ENCODE results near the gene SF3A2.
A peak's percentile ranks its signal among the peaks of the same experiment; 100 is the strongest.

SF3A2 gene

DNA sequence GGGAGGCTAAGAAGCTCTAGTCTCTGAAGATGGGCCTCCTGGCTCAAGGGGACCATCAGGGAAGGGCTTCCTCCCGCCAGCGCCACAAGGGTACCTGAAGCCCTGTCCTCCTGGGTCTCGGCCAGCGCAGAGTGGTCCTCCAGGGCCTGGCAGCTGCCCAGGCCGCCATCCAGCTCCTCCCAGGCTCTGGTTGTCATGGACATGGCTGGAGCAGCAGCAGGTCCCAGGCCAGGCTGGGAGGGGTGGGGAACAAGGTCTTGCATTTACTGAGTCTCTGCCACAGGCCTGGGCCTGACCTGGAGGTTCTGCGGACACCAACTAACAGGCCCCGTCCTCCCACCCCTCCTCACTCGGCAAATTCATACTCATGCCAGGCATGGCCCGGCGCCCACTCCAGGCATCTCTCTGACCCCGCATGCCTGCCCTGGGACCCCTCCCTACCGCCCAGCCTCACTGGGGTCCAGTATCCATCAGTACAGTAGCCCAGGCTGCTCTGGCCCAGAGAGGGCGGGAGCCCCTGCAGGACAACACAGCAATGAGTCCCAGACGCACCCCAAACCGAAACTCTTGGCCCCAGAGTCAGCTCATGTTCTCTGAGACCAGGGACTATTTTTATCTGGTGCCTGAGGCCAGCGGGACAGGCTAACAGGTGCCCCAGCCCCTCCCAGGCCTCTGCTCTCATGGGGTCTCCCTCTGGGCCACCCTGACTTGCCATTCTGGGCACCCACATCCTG is 18.7 kb downstream of the SF3A2 start:
- DNase-seq: no peak

DNA sequence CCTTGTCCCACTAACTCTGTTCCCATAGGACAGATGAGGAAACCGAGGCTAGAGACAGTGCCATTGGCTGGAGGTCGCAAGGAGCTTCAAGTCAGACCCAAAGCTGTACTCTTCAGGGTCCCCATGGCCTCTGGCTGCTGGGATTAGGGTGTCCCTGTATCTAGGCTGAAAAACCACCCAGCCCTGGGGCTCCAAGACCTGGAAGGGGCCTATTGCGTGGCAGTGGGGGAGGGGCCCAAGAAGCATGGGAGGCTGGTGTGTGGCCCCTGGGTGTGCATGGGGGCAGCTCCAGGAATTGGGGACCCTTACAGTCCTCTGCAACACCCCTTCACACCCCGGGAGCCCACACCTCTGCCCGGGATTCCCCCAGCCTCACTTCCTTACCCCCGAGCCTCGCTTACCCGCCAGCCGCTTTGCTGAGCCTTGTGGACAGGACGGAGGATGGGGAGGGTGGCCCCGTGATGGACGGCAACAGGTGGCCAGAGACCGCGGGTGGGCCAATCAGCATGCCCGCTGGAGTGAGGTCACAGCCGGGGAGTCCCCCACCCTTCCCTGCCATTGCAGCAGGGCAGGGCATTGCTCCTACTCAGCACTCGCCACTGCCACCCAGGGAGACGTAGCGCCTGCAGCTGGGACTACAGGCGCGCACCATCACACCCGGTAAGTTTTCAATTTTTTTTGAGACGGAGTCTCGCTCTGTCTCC is 19.5 kb downstream of the SF3A2 start, which contains the start of gene JSRP1:
Gene JSRP1 (minus strand): TSS at position 436 of the 704 bp plus-strand sequence. CDS start 1,103 bp downstream, outside the sequence.
- DNase-seq: no peak

- no peak for DNase-seq
Observed at GRCh38 chr19:2259336-2259735, 22.7 kb downstream of the SF3A2 start.

DNA sequence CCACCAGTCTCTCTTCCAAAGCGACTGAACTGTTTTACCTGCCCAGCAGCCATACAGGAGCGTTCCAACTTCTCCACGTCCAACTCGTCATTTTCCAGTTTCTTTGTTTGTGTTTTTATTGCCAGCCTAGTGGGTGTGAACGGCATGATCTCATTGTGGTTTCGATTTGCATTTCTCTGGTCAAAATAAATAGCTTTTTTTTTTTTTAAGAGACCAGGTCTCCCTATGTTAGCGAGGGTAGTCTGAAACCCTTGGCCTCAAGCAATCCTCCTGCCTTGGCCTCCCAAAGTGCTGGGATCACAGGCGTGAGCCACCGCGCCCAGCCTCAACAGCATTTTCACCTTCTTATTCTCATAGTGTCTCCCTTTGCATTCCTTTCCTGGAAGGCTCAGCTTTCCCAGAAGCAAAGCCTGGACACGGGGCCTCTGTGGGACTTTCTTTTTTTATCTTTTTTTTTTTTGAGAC is 23.7 kb downstream of the SF3A2 start:
- DNase-seq: no peak

DNA sequence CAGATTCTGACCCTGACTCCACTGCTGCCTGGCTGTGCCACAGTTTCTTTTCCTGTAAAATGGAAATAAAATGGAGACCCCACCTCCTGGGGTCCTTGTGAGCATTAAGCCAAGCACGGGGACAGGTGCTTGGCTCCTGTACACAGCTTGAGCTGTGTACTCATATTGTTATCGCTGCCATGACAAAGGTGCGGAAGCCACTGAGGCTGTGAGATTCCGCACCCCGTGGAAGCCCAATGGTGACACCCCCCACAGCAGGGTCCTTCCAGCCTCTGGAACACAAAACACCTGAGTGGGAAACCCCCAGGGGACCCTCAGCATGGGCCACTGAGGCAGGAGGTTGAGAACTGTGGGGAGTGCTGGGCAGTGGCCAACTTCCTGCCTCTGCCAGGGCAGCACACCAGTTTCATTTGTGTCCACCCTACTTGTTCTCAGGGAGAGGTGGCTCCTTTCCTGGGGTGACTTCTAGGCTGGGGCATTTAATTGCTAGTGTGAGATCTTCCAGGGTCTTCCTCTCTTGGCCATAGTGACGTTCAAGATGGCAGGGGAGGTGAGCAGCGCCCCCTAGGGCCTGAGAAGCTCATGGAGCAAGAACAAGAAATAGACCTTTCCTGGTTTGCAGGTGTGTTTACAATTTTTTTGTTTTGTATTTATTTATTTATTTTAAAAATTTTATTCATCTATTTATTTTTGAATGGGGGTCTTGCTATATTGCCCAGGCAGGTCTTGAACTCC is 25.0 kb downstream of the SF3A2 start:
- peak; percentile 49 for DNase-seq

- DNase-seq: peak; percentile 94
Observed at GRCh38 chr19:2266183-2266993, 29.8 kb downstream of the SF3A2 start.

DNA sequence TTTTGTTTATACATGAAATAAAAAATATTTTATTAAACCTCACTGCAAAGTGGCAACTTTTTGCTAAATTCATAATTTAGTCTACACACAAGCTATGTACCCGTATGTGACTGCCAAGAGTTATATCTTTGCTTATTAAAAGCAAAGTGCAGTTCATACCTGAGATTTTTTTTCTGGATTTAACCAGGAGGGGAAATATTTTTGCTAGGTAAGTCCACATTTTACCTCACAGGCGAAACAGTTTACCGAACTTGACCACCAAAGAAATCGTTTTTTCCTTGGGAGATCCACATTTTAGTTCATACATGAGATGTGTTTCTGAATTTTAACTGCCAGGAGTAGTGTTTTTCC is 31.8 kb downstream of the SF3A2 start:
- DNase-seq: no peak

DNA sequence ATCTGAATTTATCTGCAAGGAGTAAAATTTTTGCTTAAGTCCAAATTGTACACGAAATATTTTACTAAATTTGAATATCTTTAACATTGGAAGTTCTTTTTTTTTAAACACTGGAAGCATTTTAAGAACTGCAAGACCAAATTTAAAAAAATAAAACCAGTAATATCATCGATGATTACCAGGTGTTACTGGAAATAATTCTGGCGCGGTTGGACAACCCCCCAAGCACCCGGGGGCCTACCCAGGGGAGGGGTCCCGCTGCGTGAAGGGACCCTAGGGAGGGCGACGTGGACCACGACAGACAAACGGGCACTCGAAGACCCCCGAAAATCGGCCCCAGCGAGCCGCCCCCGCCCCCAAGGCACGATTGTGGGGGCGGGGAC is 32.2 kb downstream of the SF3A2 start:
- DNase-seq: no peak

DNA sequence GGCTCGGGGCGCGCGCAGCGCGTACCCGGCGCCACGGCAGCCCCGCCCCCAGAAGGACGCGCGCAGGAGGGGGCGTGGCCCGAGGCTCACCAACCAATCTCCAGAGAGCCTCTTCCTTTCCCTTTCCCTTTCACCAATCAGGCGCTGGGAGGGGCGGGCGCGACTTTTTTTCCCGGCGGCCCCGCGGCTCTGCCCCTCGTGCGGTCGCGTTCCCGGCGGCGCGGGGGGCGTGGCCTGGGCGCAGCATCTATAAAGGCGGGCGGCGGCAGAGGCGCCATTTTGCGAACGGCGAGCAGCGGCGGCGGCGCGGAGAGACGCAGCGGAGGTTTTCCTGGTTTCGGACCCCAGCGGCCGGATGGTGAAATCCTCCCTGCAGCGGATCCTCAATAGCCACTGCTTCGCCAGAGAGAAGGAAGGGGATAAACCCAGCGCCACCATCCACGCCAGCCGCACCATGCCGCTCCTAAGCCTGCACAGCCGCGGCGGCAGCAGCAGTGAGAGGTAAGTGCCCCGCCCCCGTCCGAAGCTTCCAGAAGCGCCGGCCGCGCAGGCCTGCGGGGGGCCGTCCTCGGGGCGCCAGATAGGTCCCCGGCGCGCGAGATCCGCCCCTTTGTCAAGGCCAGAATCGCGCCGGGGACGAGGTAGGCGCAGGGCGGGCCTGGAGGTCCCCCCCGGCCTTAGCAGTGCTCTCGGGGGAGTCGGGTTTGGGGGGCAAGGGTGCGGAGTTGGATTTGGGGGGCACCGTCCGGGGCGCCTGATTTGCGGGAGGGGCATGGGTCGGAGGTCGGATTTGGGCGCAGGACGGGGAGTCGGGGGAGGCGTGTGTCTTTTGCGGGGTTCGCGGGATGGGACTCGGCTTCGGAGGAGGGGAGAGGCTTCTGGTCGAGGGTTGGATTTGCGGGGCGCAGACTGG is 32.9 kb downstream of the SF3A2 start:
- peak; percentile 99 for DNase-seq

DNA sequence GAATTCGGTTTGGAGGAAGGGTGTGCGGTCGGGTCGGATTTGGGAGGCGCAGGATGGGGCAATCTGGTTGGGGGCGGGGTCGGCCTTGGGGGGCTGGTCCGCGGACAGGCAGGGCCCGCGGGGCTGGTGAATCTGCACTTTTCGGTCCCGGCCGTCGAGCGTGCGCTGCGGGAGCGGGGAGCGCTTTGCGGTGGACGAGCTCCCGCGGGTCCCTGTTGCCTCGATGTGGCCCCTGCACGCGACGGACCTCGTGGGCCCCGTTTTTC is 33.5 kb downstream of the SF3A2 start:
- no peak for DNase-seq

- peak; percentile 98 for DNase-seq
Observed at GRCh38 chr19:2270423-2271233, 34.0 kb downstream of the SF3A2 start.

DNA sequence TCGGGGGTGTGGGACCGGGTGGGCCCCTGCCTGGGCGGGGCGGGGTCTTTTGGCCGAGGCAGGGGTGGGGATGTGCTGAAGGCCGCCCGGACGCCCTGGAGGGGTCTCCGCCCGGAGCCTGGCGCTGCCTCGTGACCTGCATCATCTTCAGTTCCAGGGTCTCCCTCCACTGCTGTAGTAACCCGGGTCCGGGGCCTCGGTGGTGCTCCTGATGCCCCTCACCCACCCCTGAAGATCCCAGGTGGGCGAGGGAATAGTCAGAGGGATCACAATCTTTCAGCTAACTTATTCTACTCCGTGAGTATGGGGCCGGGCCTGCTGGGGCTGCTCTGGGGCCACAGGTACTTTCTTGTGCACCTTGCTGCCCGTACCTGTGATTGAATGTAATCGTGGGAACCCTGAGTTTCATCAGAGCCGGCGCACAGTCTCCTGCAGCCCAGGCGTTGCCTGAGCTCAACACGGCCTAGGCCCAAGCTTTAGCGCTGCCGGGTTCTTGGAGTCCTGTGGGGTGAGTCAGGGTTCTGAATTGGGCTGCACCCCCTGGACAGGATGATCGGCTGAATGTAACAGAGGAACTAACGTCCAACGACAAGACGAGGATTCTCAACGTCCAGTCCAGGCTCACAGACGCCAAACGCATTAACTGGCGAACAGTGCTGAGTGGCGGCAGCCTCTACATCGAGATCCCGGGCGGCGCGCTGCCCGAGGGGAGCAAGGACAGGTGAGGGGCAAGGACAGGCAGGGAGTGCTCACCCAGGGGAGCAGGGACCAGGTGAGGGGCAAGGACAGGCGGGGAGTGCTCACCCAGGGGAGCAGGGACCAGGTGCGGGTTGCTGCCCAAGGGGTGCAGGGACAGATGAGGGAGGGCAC is 34.8 kb downstream of the SF3A2 start:
- DNase-seq: peak; percentile 57

GRCh38 chr19:2273356-2274184 is 36.9 kb downstream of the SF3A2 start:
- peak; percentile 86 for DNase-seq

GRCh38 chr19:2274185-2274711 is 37.6 kb downstream of the SF3A2 start:
- no peak for DNase-seq

DNA sequence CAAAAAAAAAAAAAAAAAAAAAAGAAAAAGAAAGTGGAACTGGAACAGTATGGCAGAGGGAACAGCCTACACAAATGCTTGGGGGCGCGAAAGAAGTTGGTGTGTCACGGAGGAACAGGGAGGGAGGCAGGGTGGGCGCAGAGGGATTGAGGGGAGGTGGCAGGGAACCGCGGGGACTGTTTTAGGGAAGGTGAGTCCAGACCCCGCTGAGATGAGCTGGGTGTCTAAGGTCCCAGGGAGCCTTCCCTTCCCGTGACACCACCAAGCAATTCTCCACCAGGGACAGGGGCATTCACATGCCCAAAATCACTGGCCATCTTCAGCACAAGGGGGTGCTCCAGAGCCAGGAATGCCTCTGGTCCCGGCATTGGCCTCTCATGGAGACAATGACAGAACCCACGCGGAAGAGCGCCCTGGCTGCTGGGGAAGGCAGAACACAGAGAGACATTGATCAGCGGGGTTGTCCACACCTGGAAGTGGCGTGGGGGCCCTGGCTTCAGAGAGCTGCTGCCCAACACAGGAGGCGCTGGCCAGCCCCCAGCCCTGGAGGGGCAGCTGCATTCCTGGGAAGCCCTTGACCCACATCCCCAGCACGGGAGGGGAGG is 38.4 kb downstream of the SF3A2 start:
- peak; percentile 79 for DNase-seq

DNA sequence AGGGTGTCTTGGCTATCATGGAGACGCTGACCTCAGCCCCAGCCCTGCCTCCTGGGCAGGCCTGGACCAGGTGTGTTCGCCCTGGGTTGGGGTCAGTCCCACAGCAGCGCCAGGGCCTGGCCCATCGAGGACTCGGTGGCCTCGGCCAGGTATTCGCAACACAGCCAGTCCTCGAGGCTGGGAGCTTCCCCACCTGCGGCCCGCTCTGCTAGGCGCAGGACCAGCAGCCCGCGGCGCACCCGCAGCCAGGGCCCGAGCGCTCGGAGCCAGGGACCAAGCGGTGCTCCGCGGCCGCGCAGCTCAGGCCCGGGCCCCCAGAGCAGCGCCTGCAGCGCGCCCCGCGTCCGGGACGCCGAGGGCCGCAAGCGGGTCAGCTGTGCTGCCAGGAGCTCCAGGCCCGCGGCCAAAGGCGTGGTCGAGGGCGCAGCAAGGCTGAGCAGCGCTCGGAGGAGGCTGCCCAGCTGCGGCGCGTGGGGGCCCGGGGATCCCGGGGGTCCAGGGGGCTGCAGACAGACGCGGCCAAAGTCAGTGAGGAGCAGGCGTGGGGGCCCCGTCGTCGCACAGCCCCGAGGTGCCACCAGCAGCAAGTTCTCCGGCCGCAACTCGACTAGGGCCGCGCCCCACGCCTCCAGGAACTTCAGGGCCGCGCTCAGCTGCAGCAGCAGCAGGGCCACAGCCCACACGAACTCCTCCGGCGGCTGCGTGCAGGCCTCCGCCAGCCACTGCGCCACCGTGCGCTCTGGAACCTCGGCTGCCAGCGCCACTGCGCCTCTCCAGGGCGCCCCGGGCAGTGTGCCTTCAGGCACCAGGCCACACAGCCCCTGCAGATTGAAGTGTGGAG is 39.2 kb downstream of the SF3A2 start:
- no peak for DNase-seq

- no peak for DNase-seq
Observed at GRCh38 chr19:2276429-2276986, 39.9 kb downstream of the SF3A2 start.
